Stomach (tissue), 4 donors: ENCODE measurements around the gene ZNF213.

ENCODE experiments used
- EP300 ChIP-seq: sonication (generic); formaldehyde crosslinking; IDR thresholded peaks from one replicate; pipeline ENCODE4 v1.6.1; 2017; ENCODE audit warnings: antibody characterized with exemption
- TF ChIP-seq, protein P1 (sequence below), 7 experiments: fragments of 450-650 bp in 4 of 7; fragments of 200-600 bp in 3 of 7; sonication (generic) in 3 of 7; IDR thresholded peaks; one replicate each; pipeline ENCODE4 v1.5.1; 2016 to 2019; ENCODE audit warnings: antibody characterized with exemption in 7 of 7, control low read depth in 2 of 7, mild to moderate bottlenecking in 1 of 7

GRCh38 chr16:3138823-3139426 lies 4.1 kb downstream of the ZNF213 start:
- TF ChIP-seq EP300, result no peak
- TF ChIP-seq, protein P1, sequence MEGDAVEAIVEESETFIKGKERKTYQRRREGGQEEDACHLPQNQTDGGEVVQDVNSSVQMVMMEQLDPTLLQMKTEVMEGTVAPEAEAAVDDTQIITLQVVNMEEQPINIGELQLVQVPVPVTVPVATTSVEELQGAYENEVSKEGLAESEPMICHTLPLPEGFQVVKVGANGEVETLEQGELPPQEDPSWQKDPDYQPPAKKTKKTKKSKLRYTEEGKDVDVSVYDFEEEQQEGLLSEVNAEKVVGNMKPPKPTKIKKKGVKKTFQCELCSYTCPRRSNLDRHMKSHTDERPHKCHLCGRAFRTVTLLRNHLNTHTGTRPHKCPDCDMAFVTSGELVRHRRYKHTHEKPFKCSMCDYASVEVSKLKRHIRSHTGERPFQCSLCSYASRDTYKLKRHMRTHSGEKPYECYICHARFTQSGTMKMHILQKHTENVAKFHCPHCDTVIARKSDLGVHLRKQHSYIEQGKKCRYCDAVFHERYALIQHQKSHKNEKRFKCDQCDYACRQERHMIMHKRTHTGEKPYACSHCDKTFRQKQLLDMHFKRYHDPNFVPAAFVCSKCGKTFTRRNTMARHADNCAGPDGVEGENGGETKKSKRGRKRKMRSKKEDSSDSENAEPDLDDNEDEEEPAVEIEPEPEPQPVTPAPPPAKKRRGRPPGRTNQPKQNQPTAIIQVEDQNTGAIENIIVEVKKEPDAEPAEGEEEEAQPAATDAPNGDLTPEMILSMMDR (IDR thresholded peaks at IDR 0.05), result no peak
